ENCODE data around the gene APBB2.
"Not testable (repeated sequence)": the region's sequence is repeated elsewhere in the genome, so short reads cannot be mapped to it uniquely, and the experiment has no call there.

Gene APBB2

GRCh38 chr4:41095192-41095872 is 119.0 kb downstream of the APBB2 start:
- no peak for DNase-seq

- no peak for DNase-seq
Measured at GRCh38 chr4:41092128-41092527, 122.2 kb downstream of the APBB2 start.

GRCh38 chr4:41081847-41082246 is 132.5 kb downstream of the APBB2 start:
- no peak for DNase-seq

- no peak for DNase-seq
Measured at GRCh38 chr4:41080976-41081375, 133.4 kb downstream of the APBB2 start.

GRCh38 chr4:41079881-41080560 is 134.3 kb downstream of the APBB2 start:
- no peak for DNase-seq

- no peak for DNase-seq
Measured at GRCh38 chr4:41077628-41078027, 136.7 kb downstream of the APBB2 start.

GRCh38 chr4:41076481-41076880 is 137.9 kb downstream of the APBB2 start:
- no peak for DNase-seq

- no peak for DNase-seq
Measured at GRCh38 chr4:41074215-41074614, 140.1 kb downstream of the APBB2 start.

GRCh38 chr4:41072021-41072777 is 142.1 kb downstream of the APBB2 start:
- no peak for DNase-seq

- no peak for DNase-seq
Measured at GRCh38 chr4:41070516-41071281, 143.6 kb downstream of the APBB2 start.

- DNase-seq = no peak
Measured at GRCh38 chr4:41069838-41070237, 144.5 kb downstream of the APBB2 start.

- no peak for DNase-seq
Measured at GRCh38 chr4:41069257-41069656, 145.1 kb downstream of the APBB2 start.

- DNase-seq = no peak
Measured at GRCh38 chr4:41067369-41067768, 147.0 kb downstream of the APBB2 start.

GRCh38 chr4:41066049-41066448 is 148.3 kb downstream of the APBB2 start:
- no peak for DNase-seq

GRCh38 chr4:41065434-41066006 is 148.8 kb downstream of the APBB2 start:
- no peak for DNase-seq

- DNase-seq = no peak
Measured at GRCh38 chr4:41064953-41065352, 149.4 kb downstream of the APBB2 start.

- DNase-seq = no peak
Measured at GRCh38 chr4:41061482-41062185, 152.7 kb downstream of the APBB2 start.

- DNase-seq = no peak
Measured at GRCh38 chr4:41060352-41061334, 153.7 kb downstream of the APBB2 start.

- not testable (repeated sequence) for DNase-seq
Measured at GRCh38 chr4:41059411-41059810, 154.9 kb downstream of the APBB2 start.

- DNase-seq = no peak
Measured at GRCh38 chr4:41058426-41058825, 155.9 kb downstream of the APBB2 start.

- DNase-seq = no peak
Measured at GRCh38 chr4:41057467-41057866, 156.9 kb downstream of the APBB2 start.

Data from CD4-positive, alpha-beta T cell treated with Interleukin-6 for 4 hours (primary cell).